ENCODE results near the gene SSBP4. TPM values are rescaled to one million over a fixed set of nuclear protein-coding genes. Genes with fewer than 3 reads are reported as not detected.

The SSBP4 gene
- total and polyA plus RNA-seq, 2 of the 4 experiments (the other 2 are of a cell fraction): 14.9 to 39.7 TPM

DNA sequence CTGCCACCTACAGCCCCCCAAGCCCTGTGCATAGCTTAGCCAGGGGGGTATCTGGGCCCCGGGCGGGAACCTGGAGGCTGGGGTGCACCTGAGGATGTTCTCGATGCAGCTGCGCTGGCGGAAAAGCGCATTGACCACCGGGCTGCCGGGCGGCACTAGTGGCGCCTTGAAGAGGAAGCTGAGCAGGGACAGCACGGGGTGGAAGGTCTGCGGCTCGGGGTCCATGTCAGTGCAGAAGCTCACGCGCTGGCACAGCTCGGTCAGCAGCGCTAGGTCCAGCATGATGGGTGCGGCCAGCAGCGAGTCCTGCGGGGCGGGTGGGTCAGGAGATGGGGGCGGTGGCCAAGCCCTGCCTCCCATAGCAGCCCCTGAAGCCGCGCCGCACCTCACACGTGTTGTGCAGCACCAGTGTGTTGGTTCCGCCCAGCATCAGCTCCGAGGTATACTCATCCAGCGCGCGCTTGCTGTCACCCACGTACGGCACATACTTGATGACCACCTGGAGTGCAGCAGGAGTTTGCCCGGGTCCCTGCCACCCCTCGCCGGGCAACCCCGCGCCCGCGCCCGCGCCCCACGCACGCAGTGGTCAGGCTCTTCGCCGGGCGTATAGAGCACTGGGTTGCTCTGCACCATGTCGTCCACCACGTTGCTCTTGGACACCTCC, 16.1 kb downstream of the SSBP4 start:
- Histone ChIP-seq H3K4ac (ENCODE audit: low read depth, low read length) (no peak overlapping the region), H2BK5ac (ENCODE audit: low read depth, low read length, poor library complexity, severe bottlenecking) (no peak overlapping the region), H3K79me1 (ENCODE audit: low read depth in 1 of 2, low read length in 2 of 2) (peaks cover 2 to 19% of the 10 kb centered on the region in 2 experiments; a peak in 2 of 4 replicates), H3K56ac (ENCODE audit: extremely low read depth, insufficient read depth, low read length) (no peak overlapping the region), H4K20me1 (ENCODE audit: insufficient read depth, low read length) (peaks cover 34% of the 10 kb centered on the region), H3K36me3 (ENCODE audit: control insufficient read depth, insufficient read depth, low read length) (peaks cover 13% of the 10 kb centered on the region; the same call in 1 of the 2 replicates), H2AK5ac (ENCODE audit: low read depth, low read length) (no peak overlapping the region), H3K14ac (replicated peaks; ENCODE audit: low read depth, low read length) (no peak overlapping the region), H3K9ac (ENCODE audit: low read depth, low read length) (no peak overlapping the region), H3K9me3 (ENCODE audit: control insufficient read depth, insufficient read depth, low read length) (no peaks in the 10 kb centered on the region), H4K8ac (ENCODE audit: low read depth in 2 of 2, low read length in 2 of 2) (no peak overlapping the region), H3K4me2 (ENCODE audit: low read depth, low read length) (no peak overlapping the region), H4K5ac (ENCODE audit: low read depth, low read length) (no peak overlapping the region), H2AFZ (replicated peaks; ENCODE audit: low read length, poor library complexity) (peak overlapping the region; percentile 32), H2AK9ac (replicated peaks; ENCODE audit: low read depth, low read length, poor library complexity) (peak overlapping the region; percentile 55), H4K91ac (ENCODE audit: insufficient read depth, low read depth, low read length) (no peak overlapping the region), H3K4me1 (ENCODE audit: control insufficient read depth, insufficient read depth, low read length) (peaks cover 23% of the 10 kb centered on the region; the same call in 1 of the 2 replicates), H2BK20ac (ENCODE audit: low read depth, low read length) (no peak overlapping the region), H3K27me3 (ENCODE audit: control insufficient read depth, insufficient read depth, low read length) (no peaks in the 10 kb centered on the region), H3K27ac (ENCODE audit: insufficient read depth, low read length) (no peak overlapping the region), H3K9me1 (ENCODE audit: insufficient read depth, low read length) (peaks cover 3% of the 10 kb centered on the region; the same call in 1 of the 2 replicates), H2BK120ac (ENCODE audit: low read depth, low read length) (no peak overlapping the region), H2BK15ac (ENCODE audit: low read depth, low read length) (no peak overlapping the region), H3K4me3 (ENCODE audit: insufficient read depth, low read depth, low read length) (no peak overlapping the region), H3K18ac (ENCODE audit: low read depth, low read length) (no peak overlapping the region), H3K23ac (ENCODE audit: low read depth, low read length) (no peak overlapping the region)
- in situ Hi-C loops (cut with MboI; ENCODE audit: low sequenced_read_pairs): no loop called here
- intact Hi-C loops (cut with micrococcal nuclease): no loop called here
- TF ChIP-seq MAFK (IDR thresholded peaks at IDR 0.05; ENCODE audit: low read depth, low read length): no peak
- no peak for TF ChIP-seq POLR2A (IDR thresholded peaks at IDR 0.05; ENCODE audit: low read depth, low read length)
- no peak for TF ChIP-seq SMC3 (IDR thresholded peaks at IDR 0.05; ENCODE audit: low read depth, low read length)
- no peak for TF ChIP-seq RAD21 (IDR thresholded peaks at IDR 0.05; ENCODE audit: low read length)
- TF ChIP-seq NFE2L2 (IDR thresholded peaks at IDR 0.05; ENCODE audit: low read depth, low read length): no peak
- TF ChIP-seq RFX5 (IDR thresholded peaks at IDR 0.05; ENCODE audit: low read depth, low read length): no peak
- no peak for TF ChIP-seq MAZ (IDR thresholded peaks at IDR 0.05; ENCODE audit: borderline replicate concordance, low read depth, low read length)
- TF ChIP-seq CEBPB (IDR thresholded peaks at IDR 0.05; ENCODE audit: low read depth, low read length): no peak
- TF ChIP-seq, protein P1, sequence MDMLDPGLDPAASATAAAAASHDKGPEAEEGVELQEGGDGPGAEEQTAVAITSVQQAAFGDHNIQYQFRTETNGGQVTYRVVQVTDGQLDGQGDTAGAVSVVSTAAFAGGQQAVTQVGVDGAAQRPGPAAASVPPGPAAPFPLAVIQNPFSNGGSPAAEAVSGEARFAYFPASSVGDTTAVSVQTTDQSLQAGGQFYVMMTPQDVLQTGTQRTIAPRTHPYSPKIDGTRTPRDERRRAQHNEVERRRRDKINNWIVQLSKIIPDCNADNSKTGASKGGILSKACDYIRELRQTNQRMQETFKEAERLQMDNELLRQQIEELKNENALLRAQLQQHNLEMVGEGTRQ (IDR thresholded peaks at IDR 0.05; ENCODE audit: low read depth, low read length): no peak
- TF ChIP-seq RCOR1 (IDR thresholded peaks at IDR 0.05; ENCODE audit: insufficient replicate concordance, low read length): no peak
- TF ChIP-seq ELK1 (IDR thresholded peaks at IDR 0.05; ENCODE audit: borderline replicate concordance, low read depth, low read length): no peak
- TF ChIP-seq BHLHE40 (IDR thresholded peaks at IDR 0.05; ENCODE audit: low read depth, low read length): no peak
- TF ChIP-seq, protein P2, sequence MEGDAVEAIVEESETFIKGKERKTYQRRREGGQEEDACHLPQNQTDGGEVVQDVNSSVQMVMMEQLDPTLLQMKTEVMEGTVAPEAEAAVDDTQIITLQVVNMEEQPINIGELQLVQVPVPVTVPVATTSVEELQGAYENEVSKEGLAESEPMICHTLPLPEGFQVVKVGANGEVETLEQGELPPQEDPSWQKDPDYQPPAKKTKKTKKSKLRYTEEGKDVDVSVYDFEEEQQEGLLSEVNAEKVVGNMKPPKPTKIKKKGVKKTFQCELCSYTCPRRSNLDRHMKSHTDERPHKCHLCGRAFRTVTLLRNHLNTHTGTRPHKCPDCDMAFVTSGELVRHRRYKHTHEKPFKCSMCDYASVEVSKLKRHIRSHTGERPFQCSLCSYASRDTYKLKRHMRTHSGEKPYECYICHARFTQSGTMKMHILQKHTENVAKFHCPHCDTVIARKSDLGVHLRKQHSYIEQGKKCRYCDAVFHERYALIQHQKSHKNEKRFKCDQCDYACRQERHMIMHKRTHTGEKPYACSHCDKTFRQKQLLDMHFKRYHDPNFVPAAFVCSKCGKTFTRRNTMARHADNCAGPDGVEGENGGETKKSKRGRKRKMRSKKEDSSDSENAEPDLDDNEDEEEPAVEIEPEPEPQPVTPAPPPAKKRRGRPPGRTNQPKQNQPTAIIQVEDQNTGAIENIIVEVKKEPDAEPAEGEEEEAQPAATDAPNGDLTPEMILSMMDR (conservative IDR thresholded peaks at IDR 0.05; ENCODE audit: low read depth, low read length): no peak
- TF ChIP-seq CHD1 (IDR thresholded peaks at IDR 0.05; ENCODE audit: low read depth, low read length): no peak
- TF ChIP-seq MXI1 (IDR thresholded peaks at IDR 0.05; ENCODE audit: borderline replicate concordance, low read depth, low read length): no peak
- no peak for TF ChIP-seq FOS (IDR thresholded peaks at IDR 0.05; ENCODE audit: low read depth, low read length)
- DNase-seq (no peak), ATAC-seq (ENCODE audit: low read depth) (no peak)
- CTCF ChIA-PET: no interaction called here
- POLR2A ChIA-PET (ENCODE audit: unreplicated experiment): no interaction called here
- dilution Hi-C loops (cut with HindIII; ENCODE audit: low sequenced_read_pairs, unreplicated experiment): no loop called here
- no TSS peak for BruUV-seq (replicated peaks)
- 98% methylated on average over 46 of the region's 49 CpGs; no CpG with 5 or more reads in 1 of the 2 experiments for WGBS, 2 experiments (ENCODE audit: extremely low coverage in 2 of 2, insufficient read length in 1 of 2)
